K562 (cell line): Measurements from ENCODE around the gene AGAP3. TPM values are rescaled to one million over a fixed set of nuclear protein-coding genes. Genes with fewer than 3 reads are reported as not detected.

Experiments used
- CC2D1A ChIP-seq: fragments of 450-650 bp; IDR thresholded peaks from 2 replicates; pipeline ENCODE4 v1.6.1; 2017; ENCODE audit warnings: mild to moderate bottlenecking
- DPF2 ChIP-seq: fragments of 450-650 bp; IDR thresholded peaks from 2 replicates; pipeline ENCODE4 v1.6.1; 2016
- ELF4 ChIP-seq: fragments of 450-650 bp; formaldehyde crosslinking; IDR thresholded peaks from 2 replicates; pipeline ENCODE4 v1.4.0; 2022; ENCODE audit warnings: missing genetic modification characterization
- MTA3 ChIP-seq: fragments of 450-650 bp; formaldehyde crosslinking; IDR thresholded peaks from 2 replicates; pipeline ENCODE4 v1.6.1; 2017; ENCODE audit warnings: mild to moderate bottlenecking, borderline replicate concordance
- NCOA1 ChIP-seq: fragments of 450-650 bp; IDR thresholded peaks from 2 replicates; pipeline ENCODE4 v1.6.1; 2016; ENCODE audit warnings: low read depth
- NCOA4 ChIP-seq: fragments of 450-650 bp; IDR thresholded peaks from 2 replicates; pipeline ENCODE4 v1.6.1; 2018; ENCODE audit warnings: mild to moderate bottlenecking; ENCODE audit not compliant: partially characterized antibody
- POLR3A ChIP-seq: IDR thresholded peaks from 2 replicates; pipeline ENCODE4 v1.6.1; 2011; ENCODE audit warnings: borderline replicate concordance, mild to moderate bottlenecking, moderate library complexity; ENCODE audit not compliant: insufficient read length, insufficient read depth; ENCODE audit errors: extremely low read depth
- RBM14 ChIP-seq: fragments of 200-400 bp; formaldehyde crosslinking; IDR thresholded peaks from 2 replicates; pipeline ENCODE4 v1.6.1; 2018; ENCODE audit warnings: low read depth, mild to moderate bottlenecking, low read length, moderate library complexity, borderline replicate concordance; ENCODE audit not compliant: insufficient read depth
- STAT5B ChIP-seq: fragments of 250-450 bp; sonication (Bioruptor Pico); IDR thresholded peaks from 2 replicates; pipeline ENCODE4 v1.8.0; 2021; ENCODE audit warnings: mild to moderate bottlenecking, inconsistent platforms
- ZNF121 ChIP-seq: sonication (generic); formaldehyde crosslinking; conservative IDR thresholded peaks from 2 replicates; pipeline ENCODE4 v1.8.0; 2022; ENCODE audit warnings: missing genetic modification reagents
- ZNF124 ChIP-seq: sonication (generic); formaldehyde crosslinking; IDR thresholded peaks from 2 replicates; pipeline ENCODE4 v1.8.1; 2022; ENCODE audit warnings: missing genetic modification reagents
- ZNF384 ChIP-seq: IDR thresholded peaks from 2 replicates; pipeline ENCODE4 v1.6.1; 2012; ENCODE audit warnings: low read depth, low read length, improper control_type of control experiment
- ZNF561 ChIP-seq: fragments of 450-650 bp; formaldehyde crosslinking; conservative IDR thresholded peaks from 2 replicates; pipeline ENCODE4 v1.4.0; 2020; ENCODE audit warnings: mild to moderate bottlenecking, moderate library complexity
- ZNF77 ChIP-seq: fragments of 250-450 bp; sonication (Bioruptor Pico); IDR thresholded peaks from 2 replicates; pipeline ENCODE4 v1.5.0; 2020
- polyA plus RNA-seq, 8 experiments: library from polyadenylated mRNA; depleted of rRNA in 4 of 8; stranded (reverse) in 5 of 8; unstranded in 3 of 8; fragments of >200 nt; fragmentation: Nextera tagmentation in 2 of 8; fragmentation: Illumina TruSeq in 1 of 8; extraction: Ambion mirVana in 2 of 8; extraction: Trizol in 1 of 8; gene quantifications; 2 replicates each; pipeline versions ENCODE4 v1.2.1 to v1.2.3, GENCODE V29; 2011 to 2014; ENCODE audit warnings: inconsistent platforms in 1 of 8, missing spikeins in 1 of 8
- total RNA-seq, 7 experiments: library from RNA; depleted of rRNA in 6 of 7; stranded (reverse); fragments of >200 nt in 6 of 7; fragmentation: Illumina TruSeq in 2 of 7; extraction: Trizol in 2 of 7; gene quantifications; 2 replicates each; pipeline versions ENCODE4 v1.2.1 to v1.2.3, GENCODE V29; 2011 to 2021; ENCODE audit warnings: low replicate concordance in 1 of 7
- TF ChIP-seq, protein P1 (sequence below): sonication (generic); formaldehyde crosslinking; IDR thresholded peaks from 2 replicates; pipeline ENCODE4 v1.4.0; 2020; ENCODE audit warnings: mild to moderate bottlenecking, missing genetic modification reagents
- TF ChIP-seq, protein P2 (sequence below): fragments of 450-650 bp; IDR thresholded peaks from 2 replicates; pipeline ENCODE4 v1.6.1; 2016; ENCODE audit warnings: mild to moderate bottlenecking
- TF ChIP-seq, protein P3 (sequence below), 3 experiments: IDR thresholded peaks in 2 of 3; conservative IDR thresholded peaks in 1 of 3; 2 replicates each; pipeline ENCODE4 v1.5.1; 2011 to 2012; ENCODE audit warnings: low read length in 3 of 3, mild to moderate bottlenecking in 3 of 3, control low read depth in 2 of 3, improper control_type of control experiment in 1 of 3, inconsistent platforms in 1 of 3, low read depth in 1 of 3, mixed read lengths in 1 of 3, moderate library complexity in 1 of 3; ENCODE audit not compliant: insufficient read depth in 2 of 3
- TF ChIP-seq, protein P4 (sequence below): sonication (generic); formaldehyde crosslinking; IDR thresholded peaks from 2 replicates; pipeline ENCODE4 v1.8.1; 2022; ENCODE audit warnings: missing genetic modification reagents
- TF ChIP-seq, protein P5 (sequence below): sonication (generic); formaldehyde crosslinking; IDR thresholded peaks from 2 replicates; pipeline ENCODE4 v1.8.0; 2022; ENCODE audit warnings: mild to moderate bottlenecking, missing genetic modification reagents

The AGAP3 gene
- total and polyA plus RNA-seq, 9 of the 15 experiments (the other 6 are each of a cell fraction or from before 2014, with no cell fraction given): 3.4 to 208 (median 62.2) TPM

DNA sequence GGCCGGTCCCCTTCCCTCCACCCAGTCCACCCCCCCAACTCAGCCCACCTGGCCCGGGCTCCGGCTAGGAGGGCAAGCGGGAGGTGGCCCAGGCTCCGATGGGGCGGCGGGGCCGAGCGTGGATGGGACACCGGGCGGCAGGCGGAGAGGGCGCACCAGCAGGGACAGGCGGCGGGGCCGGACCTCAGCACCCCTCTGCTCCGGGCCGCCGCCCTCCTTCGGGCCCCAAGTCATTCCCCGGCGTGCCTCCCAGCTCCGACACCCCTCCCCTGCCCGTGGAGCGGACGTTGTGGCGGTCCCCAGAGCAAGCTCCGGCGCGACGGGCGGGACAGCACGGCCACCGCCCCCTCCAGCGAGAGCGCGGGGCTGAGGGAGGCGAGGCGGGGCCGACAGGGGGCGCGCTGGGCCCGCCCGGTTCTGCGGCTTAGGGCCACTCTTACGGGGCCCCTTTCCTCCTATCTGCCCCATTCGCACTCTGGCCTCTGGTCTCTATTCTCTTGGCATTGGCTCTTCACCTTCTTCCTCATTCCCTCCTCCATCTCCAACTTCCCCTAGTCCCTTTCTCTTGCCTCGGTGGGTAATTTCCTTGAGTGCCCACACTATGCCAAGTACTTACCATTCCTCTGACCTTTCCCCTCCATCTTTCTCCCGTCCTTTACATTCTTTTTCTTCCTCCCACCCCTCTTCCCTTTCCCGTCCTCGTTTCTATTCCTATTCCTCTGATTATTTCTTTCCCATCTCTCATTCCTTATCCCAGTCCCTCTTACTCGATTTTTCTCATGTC lies 81.9 kb downstream of the AGAP3 start (continued):
- TF ChIP-seq, protein P1, sequence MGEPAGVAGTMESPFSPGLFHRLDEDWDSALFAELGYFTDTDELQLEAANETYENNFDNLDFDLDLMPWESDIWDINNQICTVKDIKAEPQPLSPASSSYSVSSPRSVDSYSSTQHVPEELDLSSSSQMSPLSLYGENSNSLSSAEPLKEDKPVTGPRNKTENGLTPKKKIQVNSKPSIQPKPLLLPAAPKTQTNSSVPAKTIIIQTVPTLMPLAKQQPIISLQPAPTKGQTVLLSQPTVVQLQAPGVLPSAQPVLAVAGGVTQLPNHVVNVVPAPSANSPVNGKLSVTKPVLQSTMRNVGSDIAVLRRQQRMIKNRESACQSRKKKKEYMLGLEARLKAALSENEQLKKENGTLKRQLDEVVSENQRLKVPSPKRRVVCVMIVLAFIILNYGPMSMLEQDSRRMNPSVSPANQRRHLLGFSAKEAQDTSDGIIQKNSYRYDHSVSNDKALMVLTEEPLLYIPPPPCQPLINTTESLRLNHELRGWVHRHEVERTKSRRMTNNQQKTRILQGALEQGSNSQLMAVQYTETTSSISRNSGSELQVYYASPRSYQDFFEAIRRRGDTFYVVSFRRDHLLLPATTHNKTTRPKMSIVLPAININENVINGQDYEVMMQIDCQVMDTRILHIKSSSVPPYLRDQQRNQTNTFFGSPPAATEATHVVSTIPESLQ (CRISPR knock-in tag): no peak
- TF ChIP-seq ZNF384 (no peak), DPF2 (peak; percentile 65), STAT5B (CRISPR knock-in tag) (no peak), NCOA4 (peak; percentile 30), MTA3 (peak; percentile 88), NCOA1 (0 out of 2 replicates have a peak, but pooled peaks have one; percentile 53), RBM14 (peak; percentile 53; the same call in 1 of the 2 replicates), POLR3A (no peak), ELF4 (CRISPR knock-in tag) (peak; percentile 51; the same call in 1 of the 2 replicates), CC2D1A (peak; percentile 74), ZNF121 (CRISPR knock-in tag) (no peak), ZNF561 (CRISPR knock-in tag) (no peak), ZNF124 (0 out of 2 replicates have a peak, but pooled peaks have one; percentile 28), ZNF77 (no peak)
- TF ChIP-seq, protein P2, sequence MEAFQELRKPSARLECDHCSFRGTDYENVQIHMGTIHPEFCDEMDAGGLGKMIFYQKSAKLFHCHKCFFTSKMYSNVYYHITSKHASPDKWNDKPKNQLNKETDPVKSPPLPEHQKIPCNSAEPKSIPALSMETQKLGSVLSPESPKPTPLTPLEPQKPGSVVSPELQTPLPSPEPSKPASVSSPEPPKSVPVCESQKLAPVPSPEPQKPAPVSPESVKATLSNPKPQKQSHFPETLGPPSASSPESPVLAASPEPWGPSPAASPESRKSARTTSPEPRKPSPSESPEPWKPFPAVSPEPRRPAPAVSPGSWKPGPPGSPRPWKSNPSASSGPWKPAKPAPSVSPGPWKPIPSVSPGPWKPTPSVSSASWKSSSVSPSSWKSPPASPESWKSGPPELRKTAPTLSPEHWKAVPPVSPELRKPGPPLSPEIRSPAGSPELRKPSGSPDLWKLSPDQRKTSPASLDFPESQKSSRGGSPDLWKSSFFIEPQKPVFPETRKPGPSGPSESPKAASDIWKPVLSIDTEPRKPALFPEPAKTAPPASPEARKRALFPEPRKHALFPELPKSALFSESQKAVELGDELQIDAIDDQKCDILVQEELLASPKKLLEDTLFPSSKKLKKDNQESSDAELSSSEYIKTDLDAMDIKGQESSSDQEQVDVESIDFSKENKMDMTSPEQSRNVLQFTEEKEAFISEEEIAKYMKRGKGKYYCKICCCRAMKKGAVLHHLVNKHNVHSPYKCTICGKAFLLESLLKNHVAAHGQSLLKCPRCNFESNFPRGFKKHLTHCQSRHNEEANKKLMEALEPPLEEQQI: no peak
- TF ChIP-seq, protein P3, sequence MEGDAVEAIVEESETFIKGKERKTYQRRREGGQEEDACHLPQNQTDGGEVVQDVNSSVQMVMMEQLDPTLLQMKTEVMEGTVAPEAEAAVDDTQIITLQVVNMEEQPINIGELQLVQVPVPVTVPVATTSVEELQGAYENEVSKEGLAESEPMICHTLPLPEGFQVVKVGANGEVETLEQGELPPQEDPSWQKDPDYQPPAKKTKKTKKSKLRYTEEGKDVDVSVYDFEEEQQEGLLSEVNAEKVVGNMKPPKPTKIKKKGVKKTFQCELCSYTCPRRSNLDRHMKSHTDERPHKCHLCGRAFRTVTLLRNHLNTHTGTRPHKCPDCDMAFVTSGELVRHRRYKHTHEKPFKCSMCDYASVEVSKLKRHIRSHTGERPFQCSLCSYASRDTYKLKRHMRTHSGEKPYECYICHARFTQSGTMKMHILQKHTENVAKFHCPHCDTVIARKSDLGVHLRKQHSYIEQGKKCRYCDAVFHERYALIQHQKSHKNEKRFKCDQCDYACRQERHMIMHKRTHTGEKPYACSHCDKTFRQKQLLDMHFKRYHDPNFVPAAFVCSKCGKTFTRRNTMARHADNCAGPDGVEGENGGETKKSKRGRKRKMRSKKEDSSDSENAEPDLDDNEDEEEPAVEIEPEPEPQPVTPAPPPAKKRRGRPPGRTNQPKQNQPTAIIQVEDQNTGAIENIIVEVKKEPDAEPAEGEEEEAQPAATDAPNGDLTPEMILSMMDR (IDR thresholded peaks at IDR 0.05 in 2 of 3, conservative IDR thresholded peaks at IDR 0.05 in 1 of 3; ENCODE audit: insufficient read depth in 2 of 3, low read depth in 1 of 3, low read length in 3 of 3): peak; percentile 82 to 95 (median 92)
- TF ChIP-seq, protein P4, sequence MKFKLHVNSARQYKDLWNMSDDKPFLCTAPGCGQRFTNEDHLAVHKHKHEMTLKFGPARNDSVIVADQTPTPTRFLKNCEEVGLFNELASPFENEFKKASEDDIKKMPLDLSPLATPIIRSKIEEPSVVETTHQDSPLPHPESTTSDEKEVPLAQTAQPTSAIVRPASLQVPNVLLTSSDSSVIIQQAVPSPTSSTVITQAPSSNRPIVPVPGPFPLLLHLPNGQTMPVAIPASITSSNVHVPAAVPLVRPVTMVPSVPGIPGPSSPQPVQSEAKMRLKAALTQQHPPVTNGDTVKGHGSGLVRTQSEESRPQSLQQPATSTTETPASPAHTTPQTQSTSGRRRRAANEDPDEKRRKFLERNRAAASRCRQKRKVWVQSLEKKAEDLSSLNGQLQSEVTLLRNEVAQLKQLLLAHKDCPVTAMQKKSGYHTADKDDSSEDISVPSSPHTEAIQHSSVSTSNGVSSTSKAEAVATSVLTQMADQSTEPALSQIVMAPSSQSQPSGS (CRISPR knock-in tag): no peak
- TF ChIP-seq, protein P5, sequence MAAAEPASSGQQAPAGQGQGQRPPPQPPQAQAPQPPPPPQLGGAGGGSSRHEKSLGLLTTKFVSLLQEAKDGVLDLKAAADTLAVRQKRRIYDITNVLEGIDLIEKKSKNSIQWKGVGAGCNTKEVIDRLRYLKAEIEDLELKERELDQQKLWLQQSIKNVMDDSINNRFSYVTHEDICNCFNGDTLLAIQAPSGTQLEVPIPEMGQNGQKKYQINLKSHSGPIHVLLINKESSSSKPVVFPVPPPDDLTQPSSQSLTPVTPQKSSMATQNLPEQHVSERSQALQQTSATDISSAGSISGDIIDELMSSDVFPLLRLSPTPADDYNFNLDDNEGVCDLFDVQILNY (CRISPR knock-in tag): no peak
